CD14-positive monocyte (primary cell): Measurements from ENCODE around the gene NFXL1. TPM values are rescaled to one million over a fixed set of nuclear protein-coding genes. Genes with fewer than 3 reads are reported as not detected.

Experiments
- DNase-seq, 3 donors: peaks; one replicate each; pipeline ENCODE4 v3.0.0-alpha.2; 2011 to 2022
- H2AFZ ChIP-seq: 2 replicates; pipeline ENCODE4 v1.6.0; 2012; ENCODE audit warnings: mild to moderate bottlenecking, low read depth, low read length, inconsistent platforms; ENCODE audit not compliant: insufficient read depth, poor library complexity, severe bottlenecking
- H3K27ac ChIP-seq, 2 donors: 1 replicate in 1 of 2; 2 replicates in 1 of 2; pipeline ENCODE4 v1.5.1; 2012 to 2013; ENCODE audit warnings: low read length in 2 of 2, control low read depth in 1 of 2, inconsistent platforms in 1 of 2, low read depth in 1 of 2, mild to moderate bottlenecking in 1 of 2
- H3K27me3 ChIP-seq, 2 donors: one replicate each; pipeline versions ENCODE4 v1.6.0 to v1.6.1; 2011 to 2013; ENCODE audit warnings: low read length in 2 of 2; ENCODE audit not compliant: control insufficient read depth in 2 of 2, insufficient read depth in 2 of 2
- H3K36me3 ChIP-seq, 2 donors: replicated peaks in 1 of 2; 1 replicate in 1 of 2; 2 replicates in 1 of 2; pipeline versions ENCODE4 v1.5.1 to v1.6.1; 2012 to 2013; ENCODE audit warnings: low read length in 2 of 2, control low read depth in 1 of 2, inconsistent platforms in 1 of 2, mild to moderate bottlenecking in 1 of 2; ENCODE audit not compliant: insufficient read depth in 2 of 2, control insufficient read depth in 1 of 2
- H3K4me1 ChIP-seq, 2 donors: 1 replicate in 1 of 2; 2 replicates in 1 of 2; pipeline versions ENCODE4 v1.5.1 to v1.6.1; 2012 to 2013; ENCODE audit warnings: low read length in 2 of 2, control low read depth in 1 of 2, inconsistent platforms in 1 of 2, mild to moderate bottlenecking in 1 of 2, moderate library complexity in 1 of 2; ENCODE audit not compliant: insufficient read depth in 2 of 2, control insufficient read depth in 1 of 2
- H3K4me2 ChIP-seq: replicated peaks from 2 replicates; pipeline ENCODE3; 2012; ENCODE audit warnings: low read length, moderate library complexity, mild to moderate bottlenecking; ENCODE audit not compliant: poor library complexity, severe bottlenecking; ENCODE audit errors: extremely low read depth
- H3K4me3 ChIP-seq, 3 experiments: fragments of 200-600 bp in 1 of 3; sonication (generic) in 1 of 3; replicated peaks in 1 of 3; 1 replicate in 2 of 3; 2 replicates in 1 of 3; pipeline ENCODE4 v1.5.1; 2011 to 2013; ENCODE audit warnings: low read length in 3 of 3, mild to moderate bottlenecking in 3 of 3, control low read depth in 2 of 3, low read depth in 2 of 3, inconsistent platforms in 1 of 3, moderate library complexity in 1 of 3
- H3K79me2 ChIP-seq: 2 replicates; pipeline ENCODE4 v1.6.0; 2012; ENCODE audit warnings: mild to moderate bottlenecking, control low read depth, inconsistent platforms, low read length, moderate library complexity; ENCODE audit not compliant: insufficient read depth
- H3K9ac ChIP-seq: 2 replicates; pipeline ENCODE4 v1.6.0; 2017; ENCODE audit warnings: low read length, mild to moderate bottlenecking; ENCODE audit not compliant: insufficient read depth, poor library complexity, severe bottlenecking
- H3K9me3 ChIP-seq, 2 donors: replicated peaks in 1 of 2; 1 replicate in 1 of 2; 2 replicates in 1 of 2; pipeline versions ENCODE4 v1.5.1 to v1.6.1; 2012 to 2013; ENCODE audit warnings: low read length in 2 of 2, control low read depth in 1 of 2; ENCODE audit not compliant: control insufficient read depth in 1 of 2, insufficient read depth in 1 of 2
- H4K20me1 ChIP-seq: 2 replicates; pipeline ENCODE4 v1.6.0; 2012; ENCODE audit warnings: mild to moderate bottlenecking, low read length, control low read depth, moderate library complexity; ENCODE audit not compliant: insufficient read depth
- H3K27ac Mint-ChIP-seq, 7 donors: one replicate each; pipeline ENCODE4 v1.8.0; 2020; ENCODE audit warnings: mild to moderate bottlenecking in 7 of 7, mixed read lengths in 7 of 7, moderate library complexity in 6 of 7, inconsistent platforms in 2 of 7
- H3K27me3 Mint-ChIP-seq, 3 donors: one replicate each; pipeline ENCODE4 v1.8.0; 2021 to 2022; ENCODE audit warnings: low read depth in 3 of 3, mild to moderate bottlenecking in 3 of 3, mixed read lengths in 3 of 3, moderate library complexity in 3 of 3, inconsistent platforms in 1 of 3
- H3K36me3 Mint-ChIP-seq, 2 donors: one replicate each; pipeline ENCODE4 v1.8.0; 2020; ENCODE audit warnings: mixed read lengths in 2 of 2, inconsistent platforms in 1 of 2, mild to moderate bottlenecking in 1 of 2
- H3K4me1 Mint-ChIP-seq: one replicate; pipeline ENCODE4 v1.8.0; 2020; ENCODE audit warnings: mild to moderate bottlenecking, mixed read lengths
- H3K4me3 Mint-ChIP-seq, 2 donors: one replicate each; pipeline ENCODE4 v1.8.0; 2020; ENCODE audit warnings: mild to moderate bottlenecking in 2 of 2, mixed read lengths in 2 of 2, moderate library complexity in 1 of 2
- H3K9me3 Mint-ChIP-seq, 7 donors: one replicate each; pipeline ENCODE4 v1.8.0; 2020 to 2022; ENCODE audit warnings: mixed read lengths in 7 of 7, mild to moderate bottlenecking in 6 of 7, moderate library complexity in 6 of 7, inconsistent platforms in 2 of 7
- CTCF ChIP-seq: fragments of 200-600 bp; IDR thresholded peaks from one replicate; pipeline ENCODE4 v1.8.0; 2022; ENCODE audit warnings: antibody characterized with exemption, mild to moderate bottlenecking
- whole genome bisulfite sequencing: methylation state at CpG from one replicate; pipeline ENCODE4 v1.1.5; 2013; ENCODE audit warnings: missing lambda C conversion rate; ENCODE audit not compliant: insufficient coverage; 5-methylcytosine and 5-hydroxymethylcytosine counted together
- intact Hi-C, 2 donors: fragments of 100-400 bp; cut with micrococcal nuclease; formaldehyde crosslinking; loops; one replicate each; pipeline versions ENCODE4 v1.15.0 to v1.15.1; 2023
- polyA plus RNA-seq, 3 donors: library from polyadenylated mRNA; depleted of rRNA in 1 of 3; unstranded in 2 of 3; stranded (reverse) in 1 of 3; fragments of 300-500 nt in 2 of 3; fragments of >200 nt in 1 of 3; fragmentation: Illumina TruSeq in 2 of 3; gene quantifications; 1 replicate in 2 of 3; 2 replicates in 1 of 3; pipeline ENCODE4 v1.2.3, GENCODE V29; 2012 to 2021

NFXL1 gene
- polyA plus RNA-seq, 3 donors = 3.6 to 26.2 (median 10.6) TPM

DNA sequence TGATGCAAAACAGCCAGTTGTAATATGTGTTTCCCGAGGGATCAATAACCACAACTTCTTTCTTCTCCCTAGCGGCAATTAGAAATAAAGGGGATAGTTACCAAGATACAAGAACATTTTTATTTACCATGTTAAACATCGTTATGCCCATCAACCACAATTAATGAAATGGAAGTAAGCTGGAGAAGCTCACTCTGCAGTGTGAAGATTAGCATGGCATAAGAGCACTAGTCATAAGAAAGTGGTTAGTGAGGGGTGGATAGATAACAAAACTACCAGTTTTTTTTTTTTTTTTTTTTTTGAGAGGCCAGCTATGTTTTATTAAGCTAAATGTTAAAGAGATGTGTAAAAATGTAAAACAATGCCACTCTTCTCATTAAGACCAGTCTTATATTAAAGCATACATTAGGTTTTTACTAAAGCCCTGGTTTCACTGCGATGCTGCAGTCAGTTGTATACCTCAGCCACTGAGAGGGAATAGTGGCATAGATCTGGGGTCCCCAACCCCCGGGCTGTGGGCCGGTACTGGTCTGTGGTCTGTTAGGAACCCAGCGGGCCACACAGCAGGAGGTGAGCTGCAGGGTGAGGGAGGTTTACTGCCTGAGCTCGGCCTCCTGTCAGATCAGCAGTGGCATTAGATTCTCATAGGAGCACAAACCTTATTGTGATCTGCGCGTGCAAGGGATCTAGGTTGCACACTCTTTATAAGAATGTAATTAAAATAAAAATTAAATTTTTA, 27.9 kb upstream of the NFXL1 start:
- WGBS = no CpG with 5 or more reads among the region's 10 CpGs
- no peak for TF ChIP-seq CTCF
- H3K4me1 ChIP-seq = no peaks in the 10 kb centered on the region
- intact Hi-C loops = no loop called here
- no peak overlapping the region for H3K4me2 ChIP-seq
- no peak overlapping the region for H3K27ac ChIP-seq
- H3K36me3 ChIP-seq = no peaks in the 10 kb centered on the region
- H3K27ac Mint-ChIP-seq = no peak overlapping the region
- no peaks in the 10 kb centered on the region for H3K9me3 ChIP-seq
- peaks cover 0 to 2% (median 0%) of the 10 kb centered on the region in 7 donors for H3K9me3 Mint-ChIP-seq
- H3K36me3 Mint-ChIP-seq = no peaks in the 10 kb centered on the region
- H3K27me3 Mint-ChIP-seq = peaks cover 0 to 5% (median 3%) of the 10 kb centered on the region in 3 donors
- no peak overlapping the region for H2AFZ ChIP-seq
- H3K4me3 Mint-ChIP-seq = no peak overlapping the region
- H3K4me1 Mint-ChIP-seq = no peaks in the 10 kb centered on the region
- peaks cover 2% of the 10 kb centered on the region in 2 donors for H3K27me3 ChIP-seq
- H3K9ac ChIP-seq = no peak overlapping the region
- no peaks in the 10 kb centered on the region for H3K79me2 ChIP-seq
- H3K4me3 ChIP-seq = no peak overlapping the region
- no peak for DNase-seq
- H4K20me1 ChIP-seq = no peaks in the 10 kb centered on the region

DNA sequence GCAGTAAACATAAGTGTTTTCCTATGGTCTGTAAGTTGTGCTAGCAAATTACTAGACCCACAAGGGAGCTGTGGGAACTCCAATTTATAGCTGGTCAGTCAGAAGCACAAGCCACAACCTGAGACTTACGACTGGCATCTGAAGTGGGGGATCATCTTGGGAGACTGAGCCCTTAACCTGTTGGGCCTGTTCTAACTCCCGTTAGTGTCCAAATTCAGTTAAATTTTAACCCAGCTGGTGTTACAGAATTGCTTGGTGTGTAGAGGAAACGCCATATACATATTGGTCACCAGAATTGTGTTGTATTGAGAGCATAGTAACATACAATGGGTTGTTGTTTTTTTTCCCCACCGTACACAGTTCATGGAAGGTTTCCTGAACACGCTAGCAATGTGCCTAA, 25.1 kb upstream of the NFXL1 start:
- Histone ChIP-seq H4K20me1 (no peaks in the 10 kb centered on the region), H3K4me1 (no peaks in the 10 kb centered on the region), H3K36me3 (no peaks in the 10 kb centered on the region), H3K79me2 (no peaks in the 10 kb centered on the region), H2AFZ (no peak overlapping the region), H3K9ac (no peak overlapping the region), H3K9me3 (no peaks in the 10 kb centered on the region), H3K27ac (no peak overlapping the region), H3K4me2 (no peak overlapping the region), H3K4me3 (no peak overlapping the region), H3K27me3 (peaks cover 2% of the 10 kb centered on the region in 2 donors)
- no peaks in the 10 kb centered on the region for H3K9me3 Mint-ChIP-seq
- no peak overlapping the region for H3K27ac Mint-ChIP-seq
- DNase-seq = no peak
- intact Hi-C loops = no loop called here
- H3K4me1 Mint-ChIP-seq = no peaks in the 10 kb centered on the region
- no peak overlapping the region for H3K4me3 Mint-ChIP-seq
- H3K36me3 Mint-ChIP-seq = no peaks in the 10 kb centered on the region
- TF ChIP-seq CTCF = no peak
- WGBS = 96% methylated on average over 3 of the region's 5 CpGs
- H3K27me3 Mint-ChIP-seq = peaks cover 0 to 7% (median 5%) of the 10 kb centered on the region in 3 donors
